Naive thymus-derived CD8-positive, alpha-beta T cell (primary cell): ENCODE data around the gene NME7. TPM values are rescaled to one million over a fixed set of nuclear protein-coding genes. Genes with fewer than 3 reads are reported as not detected.
"Not testable (repeated sequence)": the region's sequence is repeated elsewhere in the genome, so short reads cannot be mapped to it uniquely, and the experiment has no call there.

Experiments used
- ATAC-seq, 2 donors: fragments of 150-1000 bp; cut with Tn5 transposase in 1 of 2; sonication (Bioruptor Pico), chemical (Tn5 transposase) in 1 of 2; 1 replicate in 1 of 2; 2 replicates in 1 of 2; pipeline ENCODE4 v1.10.0; 2021; ENCODE audit warnings: mild to moderate bottlenecking in 2 of 2, moderate library complexity in 2 of 2
- POLR2A ChIA-PET: fragments of 350-600 bp; sonication (Branson Sonifier 250); formaldehyde crosslinking; loops from one replicate; lab custom pipeline; 2021; ENCODE audit warnings: antibody characterized with exemption; lab: Charles Lee
- DNase-seq, 10 donors: peaks; one replicate each; pipeline versions ENCODE4 v3.0.0 to v3.0.0-alpha.2; 2020 to 2022
- H3K27ac Mint-ChIP-seq, 10 donors: one replicate each; pipeline ENCODE4 v1.8.0; 2020 to 2022; ENCODE audit warnings: mild to moderate bottlenecking in 10 of 10, mixed read lengths in 10 of 10, moderate library complexity in 4 of 10, inconsistent platforms in 1 of 10
- H3K27me3 Mint-ChIP-seq, 5 donors: one replicate each; pipeline ENCODE4 v1.8.0; 2021 to 2022; ENCODE audit warnings: mixed read lengths in 5 of 5
- H3K36me3 Mint-ChIP-seq, 3 donors: one replicate each; pipeline ENCODE4 v1.8.0; 2020 to 2022; ENCODE audit warnings: mixed read lengths in 3 of 3, mild to moderate bottlenecking in 2 of 3, inconsistent platforms in 1 of 3
- H3K4me1 Mint-ChIP-seq, 4 donors: one replicate each; pipeline ENCODE4 v1.8.0; 2021 to 2022; ENCODE audit warnings: mixed read lengths in 4 of 4
- H3K4me3 Mint-ChIP-seq, 10 donors: one replicate each; pipeline ENCODE4 v1.8.0; 2020 to 2022; ENCODE audit warnings: mild to moderate bottlenecking in 10 of 10, mixed read lengths in 10 of 10, moderate library complexity in 6 of 10, inconsistent platforms in 1 of 10
- H3K9me3 Mint-ChIP-seq, 9 donors: one replicate each; pipeline ENCODE4 v1.8.0; 2020 to 2022; ENCODE audit warnings: mixed read lengths in 9 of 9, mild to moderate bottlenecking in 3 of 9, inconsistent platforms in 1 of 9, moderate library complexity in 1 of 9
- polyA plus RNA-seq, 3 donors: library from polyadenylated mRNA; unstranded; fragments of 300-500 nt; fragmentation: Illumina TruSeq; gene quantifications; one replicate each; pipeline ENCODE4 v1.2.3, GENCODE V29; 2021
- total RNA-seq, 8 experiments: library from RNA in 2 of 8; stranded (reverse) in 2 of 8; gene quantifications; one replicate each; pipeline ENCODE4 v1.2.3 and lab custom pipeline; 2021 to 2026

Gene NME7
- total and polyA plus RNA-seq, 5 experiments from 2014 or later: 13.2 to 29.9 (median 18.0) TPM

GRCh38 chr1:169295425-169295824 is 72.2 kb downstream of the NME7 start:
- Mint-ChIP-seq H3K9me3 (no peaks in the 10 kb centered on the region), H3K36me3 (peaks cover 9 to 48% (median 45%) of the 10 kb centered on the region in 3 donors), H3K27me3 (no peaks in the 10 kb centered on the region), H3K4me3 (no peak overlapping the region), H3K27ac (no peak overlapping the region), H3K4me1 (peaks cover 4 to 8% (median 6%) of the 10 kb centered on the region in 4 donors)
- POLR2A ChIA-PET: no interaction called here
- no peak for ATAC-seq
- no peak for DNase-seq

DNA sequence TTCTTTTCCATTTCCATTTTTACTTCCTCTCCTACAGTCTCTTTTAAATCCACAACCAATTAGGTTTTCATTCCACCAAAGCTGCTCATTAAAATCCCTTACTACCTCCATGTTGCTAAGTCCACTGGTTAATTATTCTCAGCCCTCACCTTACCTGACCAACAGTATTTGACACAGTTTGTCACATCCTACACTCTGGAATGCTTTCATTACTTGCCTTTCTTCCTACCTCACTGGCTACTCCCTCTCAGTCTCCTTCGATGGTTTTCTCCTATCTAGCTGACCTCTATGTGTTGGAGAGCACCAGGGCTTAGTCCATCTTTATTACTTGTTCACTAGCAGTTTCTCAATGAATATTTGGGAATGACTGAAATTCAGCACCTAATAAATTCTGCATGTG is 78.6 kb downstream of the NME7 start:
- DNase-seq (no peak), ATAC-seq (no peak)
- no peak overlapping the region for H3K4me3 Mint-ChIP-seq
- H3K9me3 Mint-ChIP-seq: peaks cover 0 to 7% (median 5%) of the 10 kb centered on the region in 9 donors
- H3K4me1 Mint-ChIP-seq: no peaks in the 10 kb centered on the region
- H3K36me3 Mint-ChIP-seq: peaks cover 26 to 52% (median 46%) of the 10 kb centered on the region in 3 donors
- POLR2A ChIA-PET: no interaction called here
- no peaks in the 10 kb centered on the region for H3K27me3 Mint-ChIP-seq
- H3K27ac Mint-ChIP-seq: no peak overlapping the region

GRCh38 chr1:169288011-169288414 is 79.6 kb downstream of the NME7 start:
- Mint-ChIP-seq H3K4me1 (no peaks in the 10 kb centered on the region), H3K36me3 (peaks cover 27 to 58% (median 44%) of the 10 kb centered on the region in 3 donors), H3K4me3 (no peak overlapping the region), H3K27me3 (no peaks in the 10 kb centered on the region), H3K9me3 (peaks cover 4 to 16% (median 11%) of the 10 kb centered on the region in 9 donors), H3K27ac (no peak overlapping the region)
- no peak for ATAC-seq
- POLR2A ChIA-PET: no interaction called here
- no peak for DNase-seq

DNA sequence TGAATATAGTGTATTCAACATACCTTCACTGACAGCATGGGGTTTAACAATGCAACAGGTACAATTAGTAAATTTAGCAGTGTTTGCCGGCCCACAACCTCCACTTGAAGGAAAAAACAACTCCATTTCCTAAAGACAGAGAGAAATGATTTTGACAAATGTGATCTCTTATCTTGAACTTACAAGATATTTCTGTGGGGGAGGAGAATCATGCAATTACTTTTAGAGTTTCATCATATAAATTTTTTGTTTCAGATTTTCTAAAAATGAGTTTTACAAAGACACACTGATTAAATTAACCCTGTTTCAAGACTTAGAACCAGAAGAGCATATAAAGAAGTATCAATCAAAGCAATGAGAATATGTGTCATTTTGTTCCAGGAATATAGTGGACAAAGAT is 80.3 kb downstream of the NME7 start:
- Mint-ChIP-seq H3K4me3 (no peak overlapping the region), H3K27me3 (no peaks in the 10 kb centered on the region), H3K4me1 (no peaks in the 10 kb centered on the region), H3K36me3 (peaks cover 34 to 58% (median 40%) of the 10 kb centered on the region in 3 donors), H3K27ac (no peak overlapping the region), H3K9me3 (peaks cover 9 to 24% (median 18%) of the 10 kb centered on the region in 9 donors)
- ATAC-seq (no peak), DNase-seq (no peak)
- POLR2A ChIA-PET: no interaction called here

- H3K4me3 Mint-ChIP-seq, ATAC-seq, H3K4me1 Mint-ChIP-seq, H3K27ac Mint-ChIP-seq, H3K27me3 Mint-ChIP-seq, DNase-seq, POLR2A ChIA-PET: not testable (repeated sequence)
- peaks cover 13 to 65% (median 46%) of the 10 kb centered on the region in 9 donors for H3K9me3 Mint-ChIP-seq
- H3K36me3 Mint-ChIP-seq: peaks cover 16 to 56% (median 41%) of the 10 kb centered on the region in 3 donors
These were observed 86.0 kb downstream of the NME7 start for GRCh38 chr1:169281562-169281961.

- ATAC-seq (no peak), DNase-seq (no peak)
- H3K27ac Mint-ChIP-seq: peak overlapping the region in 1 of 10 donors; percentile 36
- peaks cover 0 to 14% (median 2%) of the 10 kb centered on the region in 9 donors for H3K9me3 Mint-ChIP-seq
- H3K27me3 Mint-ChIP-seq: no peaks in the 10 kb centered on the region
- POLR2A ChIA-PET: no interaction called here
- no peaks in the 10 kb centered on the region for H3K4me1 Mint-ChIP-seq
- no peak overlapping the region for H3K4me3 Mint-ChIP-seq
- H3K36me3 Mint-ChIP-seq: peaks cover 2 to 8% (median 3%) of the 10 kb centered on the region in 3 donors
These were observed 96.5 kb downstream of the NME7 start for GRCh38 chr1:169271098-169271497.

GRCh38 chr1:169266133-169266532 is 101.5 kb downstream of the NME7 start:
- Mint-ChIP-seq H3K9me3 (peaks cover 0 to 40% (median 17%) of the 10 kb centered on the region in 9 donors), H3K27ac (no peak overlapping the region), H3K27me3 (no peaks in the 10 kb centered on the region), H3K36me3 (peaks cover 23 to 45% (median 25%) of the 10 kb centered on the region in 3 donors), H3K4me1 (no peaks in the 10 kb centered on the region), H3K4me3 (no peak overlapping the region)
- ATAC-seq: no peak
- POLR2A ChIA-PET: no interaction called here
- DNase-seq: no peak

- no peak overlapping the region for H3K4me3 Mint-ChIP-seq
- POLR2A ChIA-PET: no interaction called here
- DNase-seq (no peak), ATAC-seq (no peak)
- peaks cover 0 to 48% (median 15%) of the 10 kb centered on the region in 9 donors for H3K9me3 Mint-ChIP-seq
- no peaks in the 10 kb centered on the region for H3K27me3 Mint-ChIP-seq
- H3K27ac Mint-ChIP-seq: no peak overlapping the region
- peaks cover 21 to 57% (median 32%) of the 10 kb centered on the region in 3 donors for H3K36me3 Mint-ChIP-seq
- peaks cover 0 to 4% (median 0%) of the 10 kb centered on the region in 4 donors for H3K4me1 Mint-ChIP-seq
These were observed 104.5 kb downstream of the NME7 start for GRCh38 chr1:169263059-169263458.

- Mint-ChIP-seq H3K36me3 (peaks cover 21 to 60% (median 36%) of the 10 kb centered on the region in 3 donors), H3K9me3 (peaks cover 0 to 48% (median 12%) of the 10 kb centered on the region in 9 donors)
- POLR2A ChIA-PET: no interaction called here
These were observed 105.7 kb downstream of the NME7 start for GRCh38 chr1:169261884-169262283.

GRCh38 chr1:169260478-169261151 is 107.0 kb downstream of the NME7 start:
- H3K9me3 Mint-ChIP-seq: peaks cover 0 to 47% (median 11%) of the 10 kb centered on the region in 9 donors
- POLR2A ChIA-PET: no interaction called here
- H3K27ac Mint-ChIP-seq: no peak overlapping the region
- H3K27me3 Mint-ChIP-seq: no peaks in the 10 kb centered on the region
- no peak overlapping the region for H3K4me3 Mint-ChIP-seq
- no peak for ATAC-seq
- DNase-seq: no peak
- H3K36me3 Mint-ChIP-seq: peaks cover 18 to 58% (median 33%) of the 10 kb centered on the region in 3 donors
- peaks cover 0 to 4% (median 0%) of the 10 kb centered on the region in 4 donors for H3K4me1 Mint-ChIP-seq

More at GRCh38 chr1:169261884-169262283, 105.7 kb downstream of the NME7 start:
- no peak overlapping the region for H3K27ac Mint-ChIP-seq
- no peak for ATAC-seq
- H3K4me3 Mint-ChIP-seq: no peak overlapping the region
- no peaks in the 10 kb centered on the region for H3K27me3 Mint-ChIP-seq
- no peak for DNase-seq
- H3K4me1 Mint-ChIP-seq: peaks cover 0 to 4% (median 0%) of the 10 kb centered on the region in 4 donors

- no peaks in the 10 kb centered on the region for H3K27me3 Mint-ChIP-seq
- no peak for DNase-seq
- POLR2A ChIA-PET: no interaction called here
- H3K36me3 Mint-ChIP-seq: peaks cover 10 to 51% (median 33%) of the 10 kb centered on the region in 3 donors
- H3K9me3 Mint-ChIP-seq: peaks cover 0 to 39% (median 11%) of the 10 kb centered on the region in 9 donors
- H3K27ac Mint-ChIP-seq: no peak overlapping the region
- H3K4me3 Mint-ChIP-seq: no peak overlapping the region
- peaks cover 0 to 4% (median 0%) of the 10 kb centered on the region in 4 donors for H3K4me1 Mint-ChIP-seq
- no peak for ATAC-seq
These were observed 107.8 kb downstream of the NME7 start for GRCh38 chr1:169259816-169260215.

DNA sequence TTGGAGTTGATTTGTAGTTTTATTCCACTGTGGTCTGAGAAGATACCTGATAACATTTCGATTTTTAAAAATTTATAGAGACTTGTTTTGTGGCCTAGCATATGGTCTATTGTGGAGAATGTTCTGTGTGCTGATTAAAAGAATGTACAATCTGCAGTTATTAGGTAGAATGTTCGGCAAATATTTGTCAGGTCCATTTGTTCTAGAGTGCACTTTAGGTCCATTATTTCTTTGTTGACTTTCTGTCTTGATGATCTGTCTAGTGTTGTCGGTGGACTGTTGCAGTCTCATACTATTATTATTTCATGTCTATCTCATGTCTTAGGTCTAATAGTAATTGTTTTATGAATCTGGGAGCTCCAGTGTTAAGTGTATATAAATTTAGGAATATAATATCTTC is 116.8 kb downstream of the NME7 start:
- H3K9me3 Mint-ChIP-seq: peaks cover 0 to 9% (median 0%) of the 10 kb centered on the region in 9 donors
- no peaks in the 10 kb centered on the region for H3K4me1 Mint-ChIP-seq
- H3K36me3 Mint-ChIP-seq: peaks cover 0 to 6% (median 0%) of the 10 kb centered on the region in 3 donors
- DNase-seq: no peak
- H3K4me3 Mint-ChIP-seq: no peak overlapping the region
- no peak overlapping the region for H3K27ac Mint-ChIP-seq
- no peaks in the 10 kb centered on the region for H3K27me3 Mint-ChIP-seq
- POLR2A ChIA-PET: no interaction called here
- no peak for ATAC-seq

- Mint-ChIP-seq H3K4me3 (no peak overlapping the region), H3K9me3 (peaks cover 0 to 9% (median 0%) of the 10 kb centered on the region in 9 donors), H3K27me3 (no peaks in the 10 kb centered on the region), H3K4me1 (no peaks in the 10 kb centered on the region), H3K36me3 (peaks cover 0 to 6% (median 0%) of the 10 kb centered on the region in 3 donors), H3K27ac (no peak overlapping the region)
- DNase-seq (no peak), ATAC-seq (no peak)
- POLR2A ChIA-PET: no interaction called here
These were observed 117.6 kb downstream of the NME7 start for GRCh38 chr1:169250022-169250421.
